Natural killer cell treated with Interleukin-12 subunit alpha and Interleukin-12 subunit beta and Interleukin-15 and Interleukin-18, amount 100 ng/mL, for 72 hours (primary cell): ENCODE results near the gene ALAS1. TPM values are rescaled to one million over a fixed set of nuclear protein-coding genes. Genes with fewer than 3 reads are reported as not detected.
"Not testable (repeated sequence)": the region's sequence is repeated elsewhere in the genome, so short reads cannot be mapped to it uniquely, and the experiment has no call there.

Source experiments
- ATAC-seq, 2 donors: fragments of 150-1000 bp; cut with Tn5 transposase in 1 of 2; sonication (Bioruptor Pico), chemical (Tn5 transposase) in 1 of 2; 2 replicates each; pipeline ENCODE4 v1.10.0; 2021
- DNase-seq: peaks from one replicate; pipeline ENCODE4 v3.0.0; 2022; ENCODE audit warnings: low spot score
- H3K27ac Mint-ChIP-seq, 2 donors: 1 replicate in 1 of 2; 2 replicates in 1 of 2; pipeline ENCODE4 v1.8.0; 2022; ENCODE audit warnings: mixed read lengths in 2 of 2, mild to moderate bottlenecking in 1 of 2, moderate library complexity in 1 of 2
- H3K27me3 Mint-ChIP-seq, 2 donors: 1 replicate in 1 of 2; 2 replicates in 1 of 2; pipeline ENCODE4 v1.8.0; 2022; ENCODE audit warnings: mixed read lengths in 2 of 2
- H3K36me3 Mint-ChIP-seq: one replicate; pipeline ENCODE4 v1.8.0; 2022; ENCODE audit warnings: mixed read lengths
- H3K4me1 Mint-ChIP-seq, 2 donors: 1 replicate in 1 of 2; 2 replicates in 1 of 2; pipeline ENCODE4 v1.8.0; 2022; ENCODE audit warnings: low read depth in 2 of 2, mixed read lengths in 2 of 2, mild to moderate bottlenecking in 1 of 2
- H3K4me3 Mint-ChIP-seq: one replicate; pipeline ENCODE4 v1.8.0; 2022; ENCODE audit warnings: mixed read lengths
- H3K9me3 Mint-ChIP-seq: 2 replicates; pipeline ENCODE4 v1.8.0; 2022; ENCODE audit warnings: mixed read lengths
- total RNA-seq, 2 donors: library from RNA; stranded (reverse); gene quantifications; one replicate each; pipeline ENCODE4 v1.2.3, GENCODE V29; 2022

ALAS1 gene
- total RNA-seq, 2 donors from 2014 or later: 93.6 to 121 TPM

GRCh38 chr3:52171514-52172261, 26.3 kb upstream of the ALAS1 start:
- H3K4me3 Mint-ChIP-seq: no peak overlapping the region
- no peaks in the 10 kb centered on the region for H3K27me3 Mint-ChIP-seq
- DNase-seq: no peak
- H3K27ac Mint-ChIP-seq: no peak overlapping the region
- no peaks in the 10 kb centered on the region for H3K4me1 Mint-ChIP-seq
- H3K9me3 Mint-ChIP-seq: no peaks in the 10 kb centered on the region
- peak in 1 of 2 donors; percentile 21 for ATAC-seq
- no peaks in the 10 kb centered on the region for H3K36me3 Mint-ChIP-seq

DNA sequence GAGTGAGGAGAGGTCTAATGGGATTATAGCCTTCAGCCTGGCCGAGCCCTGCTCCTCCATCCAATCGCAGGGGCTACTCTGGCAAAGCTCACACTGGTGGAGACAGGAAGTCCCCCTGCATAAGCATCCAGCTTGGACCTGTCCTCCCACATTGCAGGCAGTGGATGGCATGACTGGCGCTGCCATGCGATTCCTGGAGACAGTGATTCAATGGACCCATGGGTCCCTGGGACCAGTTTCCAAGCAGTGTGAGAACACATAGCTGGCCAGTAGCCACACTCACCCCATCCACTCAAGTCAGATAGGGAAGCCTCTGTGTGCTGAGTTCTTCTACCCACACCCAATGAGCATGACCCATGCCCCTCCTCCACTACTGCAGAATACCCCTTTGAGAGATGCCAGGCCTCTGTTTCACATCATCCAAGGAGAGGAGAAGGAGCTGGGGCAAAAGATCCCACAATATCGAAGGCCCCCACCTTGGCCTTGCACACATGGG, 25.6 kb upstream of the ALAS1 start:
- ATAC-seq (no peak), DNase-seq (no peak)
- no peaks in the 10 kb centered on the region for H3K27me3 Mint-ChIP-seq
- no peak overlapping the region for H3K4me3 Mint-ChIP-seq
- H3K27ac Mint-ChIP-seq: no peak overlapping the region
- H3K36me3 Mint-ChIP-seq: no peaks in the 10 kb centered on the region
- H3K4me1 Mint-ChIP-seq: no peaks in the 10 kb centered on the region
- no peaks in the 10 kb centered on the region for H3K9me3 Mint-ChIP-seq

DNA sequence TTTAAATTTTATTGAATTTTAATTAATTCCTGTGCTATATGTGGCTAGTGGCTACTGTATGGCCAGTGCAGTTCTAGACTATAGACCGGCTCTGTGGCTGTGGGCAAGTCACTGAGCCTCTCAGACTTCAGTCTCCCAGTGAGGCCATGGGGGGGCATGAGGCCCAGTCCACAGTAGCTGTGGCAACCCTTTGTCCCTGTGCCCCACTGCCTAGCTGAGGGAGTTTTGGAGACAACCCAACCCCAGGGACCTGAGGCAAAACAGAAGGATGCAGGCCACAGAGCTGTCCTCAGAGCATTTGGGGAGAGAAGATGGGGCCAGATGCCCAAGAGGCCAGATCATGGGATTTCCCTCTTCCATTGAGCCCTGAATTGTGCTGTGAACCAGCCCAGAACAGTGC, 24.9 kb upstream of the ALAS1 start:
- Mint-ChIP-seq H3K4me3 (no peak overlapping the region), H3K9me3 (no peaks in the 10 kb centered on the region), H3K27me3 (no peaks in the 10 kb centered on the region), H3K36me3 (no peaks in the 10 kb centered on the region), H3K27ac (no peak overlapping the region), H3K4me1 (no peaks in the 10 kb centered on the region)
- DNase-seq: no peak
- ATAC-seq: no peak

GRCh38 chr3:52174896-52175295, 23.1 kb upstream of the ALAS1 start:
- H3K36me3 Mint-ChIP-seq: no peaks in the 10 kb centered on the region
- no peaks in the 10 kb centered on the region for H3K9me3 Mint-ChIP-seq
- H3K27ac Mint-ChIP-seq: no peak overlapping the region
- ATAC-seq (no peak), DNase-seq (no peak)
- no peaks in the 10 kb centered on the region for H3K4me1 Mint-ChIP-seq
- H3K27me3 Mint-ChIP-seq: no peaks in the 10 kb centered on the region
- H3K4me3 Mint-ChIP-seq: no peak overlapping the region

DNA sequence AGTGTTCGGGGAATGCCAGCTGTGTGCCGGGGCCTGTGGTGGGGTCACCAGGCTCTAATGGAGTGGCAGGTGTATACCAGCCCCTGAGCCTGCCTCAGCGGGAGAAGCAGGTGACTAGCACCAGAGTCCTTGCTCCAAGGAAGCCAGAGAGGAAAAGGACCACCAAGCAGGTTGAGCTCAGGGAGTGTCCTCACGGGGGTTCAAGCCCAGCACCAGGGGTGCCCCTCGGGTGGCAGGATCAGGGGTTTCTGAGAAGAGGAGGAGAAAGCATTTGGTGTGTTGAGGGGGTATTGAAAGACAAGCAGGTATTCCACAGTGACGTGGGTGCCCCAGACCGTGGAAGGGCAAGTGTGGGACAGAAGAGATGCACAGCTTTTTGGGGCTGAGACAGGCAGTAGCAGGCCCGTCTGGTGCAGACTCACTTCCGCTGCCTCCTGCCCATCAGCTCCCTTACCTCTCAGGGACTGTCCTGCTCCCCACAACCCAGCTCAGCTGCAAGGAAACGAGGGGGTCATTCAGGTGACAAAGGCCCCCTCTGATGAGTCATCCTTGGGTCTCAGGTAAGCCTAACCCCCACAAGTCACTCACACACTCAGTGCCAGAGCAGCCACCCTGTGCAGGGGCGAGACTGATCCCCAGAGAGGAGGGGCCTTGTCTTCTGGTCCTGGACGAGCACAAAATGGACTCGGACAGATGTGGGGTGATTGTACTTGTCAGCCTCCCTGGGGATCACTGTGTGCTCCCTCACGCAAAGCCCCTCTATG, 22.4 kb upstream of the ALAS1 start:
- ATAC-seq (no peak), DNase-seq (no peak)
- H3K4me1 Mint-ChIP-seq: no peaks in the 10 kb centered on the region
- H3K4me3 Mint-ChIP-seq: no peak overlapping the region
- H3K27ac Mint-ChIP-seq: no peak overlapping the region
- no peaks in the 10 kb centered on the region for H3K9me3 Mint-ChIP-seq
- no peaks in the 10 kb centered on the region for H3K27me3 Mint-ChIP-seq
- no peaks in the 10 kb centered on the region for H3K36me3 Mint-ChIP-seq

DNA sequence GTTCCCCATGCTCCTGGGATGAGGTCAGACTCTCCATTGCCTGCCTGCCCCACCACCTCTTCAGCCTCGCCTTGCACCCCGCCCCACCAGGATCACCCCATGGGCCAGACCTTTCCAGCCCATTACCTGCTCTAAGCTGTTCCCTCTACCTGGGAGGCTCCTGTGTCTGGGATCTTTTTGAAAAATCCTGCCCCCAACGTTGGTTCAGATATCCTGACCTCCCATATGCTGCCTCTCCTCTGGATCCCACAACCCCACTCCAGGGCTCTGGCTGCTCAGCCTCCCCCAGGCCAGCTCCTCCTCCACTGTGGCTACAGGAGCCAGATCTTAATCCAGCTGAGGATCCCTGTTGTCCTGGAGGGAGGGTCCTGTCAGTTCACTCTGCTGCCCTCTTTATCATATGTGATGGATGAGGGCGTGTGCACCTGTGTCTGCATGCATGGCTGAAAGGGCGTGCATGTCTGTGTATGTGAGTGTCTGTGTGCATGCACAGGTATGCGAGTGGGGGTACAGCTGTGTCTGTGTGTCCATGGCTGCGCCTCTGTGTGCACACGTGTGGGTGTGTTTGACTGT, 21.7 kb upstream of the ALAS1 start:
- no peaks in the 10 kb centered on the region for H3K27me3 Mint-ChIP-seq
- H3K9me3 Mint-ChIP-seq: no peaks in the 10 kb centered on the region
- no peak for DNase-seq
- H3K27ac Mint-ChIP-seq: no peak overlapping the region
- no peak for ATAC-seq
- H3K36me3 Mint-ChIP-seq: no peaks in the 10 kb centered on the region
- no peak overlapping the region for H3K4me3 Mint-ChIP-seq
- H3K4me1 Mint-ChIP-seq: no peaks in the 10 kb centered on the region

- Mint-ChIP-seq H3K9me3 (no peaks in the 10 kb centered on the region), H3K27ac (no peak overlapping the region), H3K4me1 (peaks cover 6 to 8% of the 10 kb centered on the region in 2 donors), H3K36me3 (no peaks in the 10 kb centered on the region), H3K4me3 (no peak overlapping the region), H3K27me3 (no peaks in the 10 kb centered on the region)
- ATAC-seq (no peak), DNase-seq (no peak)
Measured at GRCh38 chr3:52176951-52177700, 20.8 kb upstream of the ALAS1 start.

- Mint-ChIP-seq H3K9me3 (no peaks in the 10 kb centered on the region), H3K36me3 (no peaks in the 10 kb centered on the region), H3K4me1 (peaks cover 12 to 13% of the 10 kb centered on the region in 2 donors), H3K4me3 (no peak overlapping the region), H3K27me3 (no peaks in the 10 kb centered on the region), H3K27ac (no peak overlapping the region)
- ATAC-seq (no peak), DNase-seq (no peak)
Measured at GRCh38 chr3:52177701-52178042, 20.3 kb upstream of the ALAS1 start.

- not testable (repeated sequence) for H3K27ac Mint-ChIP-seq, DNase-seq, H3K27me3 Mint-ChIP-seq, H3K4me3 Mint-ChIP-seq, H3K36me3 Mint-ChIP-seq, H3K9me3 Mint-ChIP-seq, ATAC-seq
- H3K4me1 Mint-ChIP-seq: peaks cover 14 to 16% of the 10 kb centered on the region in 2 donors
Measured at GRCh38 chr3:52178126-52178525, 19.8 kb upstream of the ALAS1 start.

- ATAC-seq (peak in 1 of 2 donors; percentile 3), DNase-seq (no peak)
- H3K36me3 Mint-ChIP-seq: no peaks in the 10 kb centered on the region
- H3K27ac Mint-ChIP-seq: no peak overlapping the region
- H3K4me1 Mint-ChIP-seq: peaks cover 17 to 18% of the 10 kb centered on the region in 2 donors
- H3K27me3 Mint-ChIP-seq: no peaks in the 10 kb centered on the region
- H3K9me3 Mint-ChIP-seq: no peaks in the 10 kb centered on the region
- H3K4me3 Mint-ChIP-seq: no peak overlapping the region
Measured at GRCh38 chr3:52178537-52178936, 19.4 kb upstream of the ALAS1 start.

DNA sequence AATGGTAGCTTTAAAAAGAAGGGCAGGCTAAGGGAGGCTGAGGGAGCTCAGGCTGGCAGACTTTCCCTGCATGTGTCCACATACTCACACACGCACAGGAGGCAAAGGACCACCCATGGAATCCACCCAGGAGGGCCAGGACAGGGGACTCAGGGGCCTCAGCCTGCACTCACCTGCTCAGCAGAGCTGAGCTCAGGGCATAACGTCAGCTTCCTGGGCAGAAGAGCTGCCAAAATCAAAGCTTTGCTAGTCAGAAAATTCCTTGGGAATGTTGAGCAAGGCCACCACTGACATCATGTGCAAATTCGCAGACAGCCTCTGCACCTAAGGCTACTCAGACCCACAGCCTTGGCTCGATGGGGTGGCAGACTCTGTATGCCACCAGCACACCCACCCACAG, 16.4 kb upstream of the ALAS1 start:
- H3K36me3 Mint-ChIP-seq: no peaks in the 10 kb centered on the region
- DNase-seq (no peak), ATAC-seq (no peak)
- peaks cover 19 to 20% of the 10 kb centered on the region in 2 donors for H3K4me1 Mint-ChIP-seq
- H3K27ac Mint-ChIP-seq: peak overlapping the region in 1 of 2 donors; percentile 20
- no peak overlapping the region for H3K4me3 Mint-ChIP-seq
- no peaks in the 10 kb centered on the region for H3K27me3 Mint-ChIP-seq
- H3K9me3 Mint-ChIP-seq: no peaks in the 10 kb centered on the region

GRCh38 chr3:52182196-52182595, 15.8 kb upstream of the ALAS1 start:
- peak overlapping the region; percentile 20 to 77 for H3K27ac Mint-ChIP-seq
- ATAC-seq (peak; percentile 65 to 80), DNase-seq (no peak)
- H3K27me3 Mint-ChIP-seq: no peaks in the 10 kb centered on the region
- peaks cover 19 to 20% of the 10 kb centered on the region in 2 donors for H3K4me1 Mint-ChIP-seq
- no peak overlapping the region for H3K4me3 Mint-ChIP-seq
- H3K36me3 Mint-ChIP-seq: no peaks in the 10 kb centered on the region
- H3K9me3 Mint-ChIP-seq: no peaks in the 10 kb centered on the region

- Mint-ChIP-seq H3K27me3 (no peaks in the 10 kb centered on the region), H3K4me3 (no peak overlapping the region), H3K4me1 (peaks cover 19 to 20% of the 10 kb centered on the region in 2 donors), H3K36me3 (no peaks in the 10 kb centered on the region), H3K9me3 (no peaks in the 10 kb centered on the region), H3K27ac (peak overlapping the region; percentile 20 to 77)
- no peak for ATAC-seq
- DNase-seq: no peak
Measured at GRCh38 chr3:52182691-52183090, 15.3 kb upstream of the ALAS1 start.
